HG03520 (cell line): Measurements from ENCODE around the gene ANKRD40CL.

Experiments
- ATAC-seq: cut with Tn5 transposase; IDR thresholded peaks from one replicate; pipeline ENCODE4 v1.9.1; 2021; ENCODE audit warnings: mild to moderate bottlenecking, moderate library complexity; ENCODE audit not compliant: unreplicated experiment

The ANKRD40CL gene

DNA sequence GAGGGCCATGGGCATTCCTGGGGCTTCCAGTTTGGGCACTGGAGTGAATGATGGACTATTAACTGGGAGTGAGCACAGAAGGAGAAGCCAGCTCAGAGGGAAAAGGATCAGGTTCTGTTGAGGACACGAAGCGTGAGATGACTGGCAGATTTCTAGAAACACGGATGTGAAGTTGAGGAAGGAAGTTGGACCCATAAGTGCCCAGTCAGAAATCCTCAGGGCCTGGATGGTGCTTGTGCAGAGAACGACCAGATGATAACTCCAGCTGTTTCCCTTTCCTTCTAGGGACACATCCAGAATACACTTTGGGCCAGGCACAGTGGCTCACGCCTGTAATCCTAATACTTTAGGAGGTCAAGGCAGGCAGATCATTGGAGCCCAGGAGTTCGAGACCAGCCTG lies 23.3 kb upstream of the ANKRD40CL start:
- no peak for ATAC-seq

GRCh38 chr17:50787106-50787505 lies 19.8 kb upstream of the ANKRD40CL start:
- ATAC-seq = no peak

DNA sequence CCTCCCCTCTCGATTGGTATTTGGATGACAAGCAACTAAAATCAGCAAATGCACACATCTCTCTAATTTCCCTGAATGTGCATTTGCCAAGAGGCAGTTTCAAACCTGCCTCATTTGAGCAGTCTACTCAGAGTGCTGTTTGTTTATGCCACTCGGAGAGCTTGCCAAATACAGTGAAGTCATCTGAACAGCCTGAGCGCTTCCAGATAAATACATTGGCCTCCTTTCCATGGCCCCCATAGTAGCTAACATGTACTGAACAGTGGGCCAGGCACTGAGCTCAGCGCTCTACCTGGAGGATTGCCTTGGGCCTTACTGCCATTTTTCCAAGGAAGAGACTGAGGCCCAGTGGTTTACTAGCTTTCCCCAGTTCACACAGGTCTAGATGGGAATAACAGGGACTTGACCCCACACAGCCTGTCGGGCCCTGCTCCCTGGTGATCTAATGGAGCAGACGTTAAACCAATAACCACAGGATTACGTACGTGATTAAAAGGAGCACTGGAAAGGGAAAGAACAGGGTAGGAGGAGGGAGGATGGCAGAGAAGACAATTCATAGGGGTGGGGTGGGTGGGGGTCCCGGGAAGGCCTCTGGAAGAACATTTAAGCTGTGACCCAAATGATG lies 18.7 kb upstream of the ANKRD40CL start:
- ATAC-seq = no peak

DNA sequence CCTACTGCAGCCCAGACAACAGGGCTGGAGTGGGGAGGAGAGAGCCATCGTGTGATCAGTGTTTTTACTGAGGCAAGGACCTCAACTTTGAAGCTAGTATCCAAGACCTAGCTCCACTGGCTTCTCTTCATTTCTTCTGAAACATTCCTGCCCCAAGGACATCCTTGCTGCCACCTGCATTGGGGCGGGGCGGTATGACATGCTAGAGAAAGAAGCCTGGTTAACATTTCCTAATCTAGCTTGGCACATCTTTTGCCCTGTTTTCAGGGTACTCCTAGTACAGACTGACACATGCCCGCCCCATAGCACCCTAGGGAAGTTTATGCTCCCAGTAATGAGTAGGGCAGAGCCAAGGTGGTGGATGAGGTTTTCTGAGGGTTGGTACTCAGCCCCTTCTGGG lies 17.8 kb upstream of the ANKRD40CL start:
- no peak for ATAC-seq

GRCh38 chr17:50783905-50784304 lies 16.6 kb upstream of the ANKRD40CL start:
- no peak for ATAC-seq

- no peak for ATAC-seq
Measured at GRCh38 chr17:50783193-50783660, 15.9 kb upstream of the ANKRD40CL start.

DNA sequence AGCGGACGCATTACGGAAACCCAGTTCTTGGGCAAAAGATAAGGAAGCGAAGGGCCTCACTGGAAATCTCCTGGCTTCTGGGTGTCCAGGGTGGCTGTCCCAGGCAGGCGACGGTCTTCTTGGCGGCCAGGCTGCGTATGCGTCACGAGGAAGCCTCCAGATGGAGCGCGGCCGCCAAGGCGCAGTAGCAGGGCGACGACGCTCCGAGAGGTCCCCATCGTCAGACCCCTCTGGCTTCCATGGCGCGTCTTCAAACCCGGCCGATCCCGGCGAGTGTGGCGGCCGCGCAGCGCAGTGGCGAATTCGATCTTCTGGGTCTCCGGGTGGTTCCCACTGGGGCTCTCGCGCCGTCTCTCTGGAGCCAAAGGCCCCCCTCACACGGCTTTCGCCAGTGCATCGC lies 13.8 kb upstream of the ANKRD40CL start:
- no peak for ATAC-seq

- ATAC-seq = no peak
Measured at GRCh38 chr17:50779747-50780353, 12.5 kb upstream of the ANKRD40CL start.

GRCh38 chr17:50778988-50779387 lies 11.7 kb upstream of the ANKRD40CL start:
- no peak for ATAC-seq

GRCh38 chr17:50778471-50778870 lies 11.2 kb upstream of the ANKRD40CL start:
- no peak for ATAC-seq

- ATAC-seq = no peak
Measured at GRCh38 chr17:50775926-50776325, 8.6 kb upstream of the ANKRD40CL start.

DNA sequence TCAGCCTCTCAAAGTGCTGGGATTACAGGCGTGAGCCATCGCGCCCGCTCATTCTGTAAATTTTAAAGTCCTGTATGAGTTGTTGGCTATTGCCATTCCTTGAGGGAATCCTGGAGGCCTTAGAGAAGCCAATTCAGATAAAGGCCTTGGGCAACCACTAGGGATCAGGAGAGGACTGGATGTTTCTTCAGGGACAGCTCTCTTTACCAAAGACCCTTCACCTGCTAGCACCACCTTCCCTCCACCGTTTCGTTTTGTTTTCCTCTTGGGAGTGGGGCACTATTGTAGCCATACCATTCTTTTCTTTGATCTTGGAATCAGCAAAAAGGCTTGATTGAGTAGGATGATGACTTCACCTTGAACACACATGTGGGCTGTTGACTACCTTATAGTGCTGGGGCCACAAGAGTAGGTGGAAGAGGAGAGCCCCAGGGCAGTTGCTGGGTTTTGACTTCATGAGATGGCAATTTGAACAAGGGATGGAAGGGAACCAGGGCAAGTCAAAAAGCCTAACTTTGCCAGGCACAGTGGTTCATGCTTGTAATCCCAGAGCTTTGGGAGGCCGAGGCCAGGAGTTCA lies 7.0 kb upstream of the ANKRD40CL start:
- no peak for ATAC-seq

- no peak for ATAC-seq
Measured at GRCh38 chr17:50771991-50772785, 4.9 kb upstream of the ANKRD40CL start.

DNA sequence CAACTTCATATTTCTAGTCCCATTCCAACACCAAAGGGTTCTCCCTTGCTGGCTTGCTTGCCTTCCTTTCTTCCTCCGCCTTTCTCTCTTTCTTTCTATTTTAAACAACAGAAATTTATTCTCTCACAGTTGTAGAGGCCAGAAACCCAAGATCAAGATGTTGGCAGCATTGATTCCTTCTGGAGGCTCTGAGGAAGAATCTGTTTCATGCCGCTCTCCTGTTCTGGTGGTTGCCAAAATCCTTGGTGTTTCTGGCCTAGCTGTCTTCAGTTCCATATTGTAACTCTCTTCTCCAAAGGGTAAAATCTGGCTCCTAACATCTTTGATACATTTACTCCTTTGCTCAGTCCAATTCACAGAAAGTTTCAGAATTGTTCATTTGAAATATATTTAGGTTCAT lies 3.0 kb upstream of the ANKRD40CL start:
- ATAC-seq = no peak

DNA sequence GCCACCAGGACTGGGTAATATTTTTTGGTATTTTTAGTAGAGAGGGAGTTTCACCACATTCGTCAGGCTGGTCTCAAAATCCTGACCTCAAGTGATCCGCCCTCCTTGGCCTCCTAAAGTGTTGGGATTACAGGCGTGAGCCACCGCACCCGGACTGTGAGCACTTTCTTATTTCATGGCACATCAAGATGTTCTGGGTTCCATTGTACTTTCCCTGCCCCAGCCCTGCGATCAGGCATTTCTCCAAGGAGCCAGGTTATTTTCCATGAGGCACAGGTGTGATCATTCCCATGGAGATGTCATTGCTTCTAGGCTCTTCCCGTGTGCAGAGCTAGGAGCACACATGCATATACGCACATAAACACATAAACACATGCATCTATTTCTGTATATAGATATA lies 2.6 kb upstream of the ANKRD40CL start:
- no peak for ATAC-seq

- ATAC-seq = no peak
Measured at GRCh38 chr17:50768346-50768761, 1.0 kb upstream of the ANKRD40CL start.

DNA sequence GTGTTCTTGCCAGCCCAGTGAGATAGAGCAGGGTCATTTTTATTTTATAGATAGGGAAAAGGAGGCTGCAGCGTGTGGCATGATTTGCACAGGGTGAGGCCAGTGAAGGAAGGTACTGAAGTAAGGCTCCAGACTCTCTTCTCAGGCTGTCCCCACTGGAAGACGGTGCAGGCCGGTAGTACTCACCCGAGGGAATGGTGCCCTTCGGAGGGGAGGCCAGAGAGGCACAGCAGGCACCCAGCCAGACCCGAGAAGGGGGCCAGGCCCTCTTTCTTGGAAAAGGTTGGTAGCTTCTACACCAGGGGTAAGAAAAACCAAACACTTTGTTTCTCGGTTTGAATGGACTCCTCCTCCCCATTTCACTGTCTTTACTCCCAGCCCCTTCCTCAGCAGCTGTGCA lies 288 bp downstream of the ANKRD40CL start:
- no peak for ATAC-seq

DNA sequence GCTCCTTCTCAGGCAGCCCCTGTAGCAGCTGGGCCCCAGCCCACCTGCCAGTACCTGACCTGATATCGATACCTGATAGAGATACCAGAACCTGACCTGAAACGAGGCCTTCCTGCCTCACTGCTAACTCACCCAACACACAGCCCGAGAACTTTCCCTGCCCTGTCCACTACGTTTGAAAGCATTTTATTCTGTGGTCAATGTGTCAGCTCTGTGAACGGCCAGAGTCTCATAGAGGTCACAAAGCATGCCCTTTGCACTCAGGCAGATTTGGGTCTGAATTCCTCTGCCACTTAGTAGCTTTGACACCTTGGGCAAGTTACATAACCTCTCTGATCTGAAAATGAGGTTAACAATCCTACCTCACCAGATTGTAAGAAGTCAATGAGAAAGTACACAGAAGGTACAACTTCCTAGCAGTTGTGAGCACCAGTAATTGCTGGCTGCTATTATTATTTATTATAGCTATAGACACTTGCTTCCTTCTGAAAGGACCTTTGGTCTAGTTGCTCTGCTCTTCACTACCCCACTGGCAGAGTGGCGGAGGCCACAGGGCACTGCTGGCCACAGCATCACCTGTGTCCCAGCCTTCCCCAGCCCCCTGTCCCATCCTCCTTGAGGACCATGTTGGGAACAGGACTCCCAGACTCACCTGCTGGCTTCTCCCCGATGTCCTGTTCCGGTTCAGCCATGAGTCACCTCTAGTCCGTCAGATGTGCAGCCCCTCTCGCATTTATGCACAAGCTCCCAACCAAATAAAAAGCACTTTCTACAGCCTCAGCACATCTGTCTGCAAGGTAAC lies 895 bp downstream of the ANKRD40CL start:
- no peak for ATAC-seq

DNA sequence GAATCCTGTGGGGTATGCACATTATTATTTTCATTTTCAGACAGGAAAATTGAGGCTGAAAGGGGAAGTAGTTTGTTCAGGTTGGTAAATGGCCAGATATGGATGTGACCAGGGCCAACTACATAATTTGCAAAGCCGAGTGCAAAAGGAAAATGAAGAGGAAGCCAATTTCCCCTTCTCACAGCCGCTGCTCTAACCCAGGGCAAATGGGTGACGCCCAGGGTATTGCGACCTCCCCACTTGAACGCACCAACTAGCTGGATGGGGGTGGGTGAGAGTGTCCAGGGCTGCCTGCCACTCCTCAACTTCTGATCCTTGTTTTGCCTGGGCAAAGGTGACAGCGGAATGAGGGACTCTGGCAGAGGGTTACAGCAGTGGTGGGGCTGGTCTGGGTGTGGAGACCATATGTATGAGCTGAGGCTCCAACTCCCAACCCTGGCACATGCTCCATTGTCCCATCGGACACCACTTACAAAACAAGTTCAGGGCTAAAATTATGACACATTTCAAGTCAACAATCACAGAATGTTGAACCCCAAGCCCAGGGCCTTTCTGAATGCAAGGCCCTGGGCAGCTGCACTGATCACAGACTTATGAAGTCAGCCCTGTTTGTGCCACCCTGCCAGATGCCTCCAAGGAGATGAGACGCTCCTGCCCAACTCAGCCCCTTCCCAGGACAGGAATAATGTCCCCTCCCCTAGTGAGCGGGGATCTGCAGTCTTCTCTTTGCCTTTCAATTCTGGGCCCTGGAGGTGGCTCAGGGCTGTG lies 1.7 kb downstream of the ANKRD40CL start:
- no peak for ATAC-seq

GRCh38 chr17:50764734-50765149 lies 2.6 kb downstream of the ANKRD40CL start:
- no peak for ATAC-seq
